A172 (cell line): ENCODE results near the gene CDH24. TPM values are rescaled to one million over a fixed set of nuclear protein-coding genes. Genes with fewer than 3 reads are reported as not detected.
A peak's percentile ranks its signal among the peaks of the same experiment; 100 is the strongest.

Source experiments
- DNase-seq: peaks from one replicate; pipeline ENCODE4 v3.0.0-alpha.2; 2015; ENCODE audit warnings: low spot score
- total RNA-seq: library from RNA; depleted of rRNA; stranded (reverse); fragments of >200 nt; shearing (Covaris generic); gene quantifications from 2 replicates; pipeline ENCODE4 v1.2.3, GENCODE V29; 2014

CDH24 gene
- total RNA-seq, 1 experiment from 2014 or later, result 2.8 TPM

- DNase-seq, result no peak
Measured at GRCh38 chr14:23066368-23066767, 9.0 kb upstream of the CDH24 start.

DNA sequence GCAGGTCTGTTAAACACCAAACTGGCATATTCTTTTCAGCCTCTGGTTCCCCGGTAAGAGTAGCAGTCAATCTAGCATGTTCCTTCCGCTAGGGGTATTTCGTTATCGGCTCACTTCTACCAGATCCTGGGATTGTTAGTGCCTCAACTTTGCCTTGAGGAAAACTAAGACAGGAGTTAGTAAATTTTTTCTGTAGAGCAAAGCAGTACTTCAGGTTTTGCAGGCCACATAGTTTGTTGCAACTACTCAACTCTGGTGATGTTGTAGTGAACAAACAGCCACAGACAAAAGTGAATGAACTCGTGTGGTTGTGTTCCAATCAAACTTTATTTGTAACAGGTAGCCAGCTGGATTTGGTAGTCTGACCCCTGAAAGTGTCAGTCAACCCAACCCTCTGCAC, 6.3 kb upstream of the CDH24 start:
- no peak for DNase-seq

DNA sequence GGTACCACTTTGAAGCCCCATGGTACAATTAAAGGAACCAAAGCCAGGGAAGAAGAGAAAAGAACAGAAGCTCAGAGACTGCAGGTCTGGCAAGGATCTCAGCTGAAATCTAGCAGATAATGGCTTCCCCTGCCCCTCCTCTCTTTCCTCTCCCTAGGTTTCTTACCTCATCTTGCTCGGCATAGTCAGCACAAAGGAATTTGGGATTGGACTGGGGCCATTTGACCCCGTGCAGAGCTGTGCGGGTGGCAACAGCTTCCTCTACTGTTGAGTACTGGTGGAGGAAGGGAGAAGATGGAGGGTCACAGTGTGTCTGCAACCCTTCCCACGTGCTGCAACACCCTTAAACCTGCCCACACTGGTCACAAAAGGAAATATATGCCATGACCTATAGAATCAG, 4.7 kb upstream of the CDH24 start:
- peak; percentile 86 for DNase-seq

DNA sequence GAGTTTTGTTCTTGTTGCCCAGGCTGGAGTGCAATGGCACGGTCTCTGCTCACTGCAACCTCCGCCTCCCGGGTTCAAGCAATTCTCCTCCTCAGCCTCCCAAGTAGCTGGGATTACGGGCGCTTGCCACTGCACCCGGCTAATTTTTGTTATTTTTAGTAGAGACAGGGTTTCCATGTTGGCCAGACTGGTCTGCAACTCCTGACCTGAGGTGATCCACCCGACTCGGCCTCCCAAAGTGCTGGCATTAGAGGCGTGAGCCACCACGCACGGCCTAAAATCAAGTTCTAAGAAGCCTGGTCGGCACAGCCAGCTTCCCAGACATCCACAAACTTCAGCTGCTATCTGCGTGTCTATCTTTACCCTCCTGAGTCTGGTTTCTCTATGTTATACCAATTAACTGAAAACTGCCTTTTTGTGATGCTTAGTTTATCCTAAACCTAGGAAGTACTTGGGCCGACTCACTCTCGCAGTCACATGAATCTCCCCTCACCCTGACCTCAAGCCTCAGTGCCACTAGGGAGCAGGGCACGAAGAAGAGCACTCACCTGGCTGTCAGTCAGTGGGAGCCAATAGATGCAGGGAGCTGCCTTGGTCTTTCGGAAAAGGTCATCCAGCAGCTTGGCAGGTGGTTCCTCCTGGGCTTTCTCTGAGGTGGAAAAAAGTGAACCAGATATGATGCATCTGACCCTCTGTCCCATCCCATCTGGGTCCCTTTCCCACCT, 3.4 kb upstream of the CDH24 start:
- DNase-seq, result no peak

GRCh38 chr14:23058654-23059504, 1.6 kb upstream of the CDH24 start:
- DNase-seq, result no peak

DNA sequence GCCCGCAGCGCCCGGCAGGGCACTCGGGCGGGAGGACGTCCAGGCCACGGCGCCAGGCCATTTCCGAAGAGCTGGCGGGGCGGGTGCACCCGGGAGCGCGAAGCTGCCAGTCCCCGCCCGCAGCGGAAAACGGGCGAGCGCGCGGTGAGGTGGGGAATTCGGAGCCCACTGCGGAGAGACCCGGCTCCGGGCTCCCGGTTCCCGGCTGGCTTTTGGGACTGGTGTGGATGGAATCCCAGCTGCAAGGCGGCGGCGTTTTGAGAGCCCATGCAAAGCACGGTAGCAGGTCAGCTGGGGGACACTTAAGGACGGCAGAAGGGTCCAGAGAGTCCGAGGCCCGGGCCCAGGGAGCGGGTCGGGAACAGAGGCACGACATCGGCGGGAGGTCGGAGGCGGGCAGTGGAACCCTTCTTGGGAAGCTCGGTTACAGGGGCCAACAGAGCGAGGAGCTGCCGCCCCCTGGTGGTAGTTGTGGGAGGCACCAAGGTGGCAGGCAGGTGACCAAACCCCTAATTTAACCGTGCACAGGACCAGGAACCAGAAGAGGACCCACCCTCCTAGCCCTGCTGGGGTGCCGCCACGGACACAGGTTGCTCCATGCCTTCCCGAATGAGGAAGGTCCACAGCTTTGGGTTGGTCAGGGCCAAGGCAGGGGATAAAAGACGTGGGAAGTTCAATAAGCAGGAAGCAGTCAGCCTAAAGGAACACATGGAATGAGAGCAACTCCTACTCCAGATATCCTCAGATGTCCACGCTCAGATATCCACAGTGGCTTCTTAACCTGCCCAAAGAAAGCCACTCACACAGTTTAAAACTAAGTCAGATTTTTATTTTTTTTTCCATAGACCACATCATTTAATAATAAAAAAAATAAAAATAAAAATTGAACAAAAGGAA, 685 bp upstream of the CDH24 start:
- DNase-seq, result peak; percentile 63

DNA sequence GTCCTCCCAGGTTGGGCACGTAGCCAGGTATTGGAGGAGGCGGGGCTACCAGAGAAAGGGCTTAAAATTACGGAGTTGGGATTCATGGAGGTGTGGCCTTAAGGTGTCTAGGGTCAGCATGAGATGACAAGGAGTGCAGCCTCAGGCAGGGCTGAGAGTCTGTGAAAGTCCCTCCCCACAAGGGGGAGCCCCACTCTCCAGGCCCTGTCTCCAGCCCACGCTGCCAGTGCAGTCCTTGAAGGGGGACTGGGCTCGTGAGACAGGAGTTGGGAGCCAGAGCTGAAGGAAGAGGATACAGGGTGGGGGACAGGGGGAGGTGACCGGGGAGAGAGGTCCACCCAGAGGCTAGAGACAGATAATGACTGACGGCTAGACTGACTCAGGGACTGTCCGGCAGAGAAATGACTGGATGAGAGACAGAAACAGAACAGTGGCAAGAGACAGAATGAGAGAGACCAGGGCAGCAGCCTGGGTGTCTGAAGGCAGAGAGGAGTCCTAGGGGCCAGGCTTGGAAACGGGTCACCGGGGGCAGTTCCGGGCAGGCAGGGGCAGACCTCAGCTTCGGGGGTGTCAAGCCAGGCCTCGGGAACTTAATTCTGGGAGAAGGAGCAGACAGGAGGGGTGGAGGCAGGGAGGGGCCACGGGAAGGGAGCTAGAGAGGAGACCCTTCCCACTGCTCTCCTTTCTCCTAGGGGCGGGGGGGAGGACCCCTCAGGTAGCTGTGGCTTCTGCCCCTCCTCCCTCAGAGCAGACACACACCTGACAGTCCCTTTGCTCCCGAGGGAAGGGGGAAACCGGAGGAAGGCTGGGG, 970 bp downstream of the CDH24 start:
- peak; percentile 57 for DNase-seq

DNA sequence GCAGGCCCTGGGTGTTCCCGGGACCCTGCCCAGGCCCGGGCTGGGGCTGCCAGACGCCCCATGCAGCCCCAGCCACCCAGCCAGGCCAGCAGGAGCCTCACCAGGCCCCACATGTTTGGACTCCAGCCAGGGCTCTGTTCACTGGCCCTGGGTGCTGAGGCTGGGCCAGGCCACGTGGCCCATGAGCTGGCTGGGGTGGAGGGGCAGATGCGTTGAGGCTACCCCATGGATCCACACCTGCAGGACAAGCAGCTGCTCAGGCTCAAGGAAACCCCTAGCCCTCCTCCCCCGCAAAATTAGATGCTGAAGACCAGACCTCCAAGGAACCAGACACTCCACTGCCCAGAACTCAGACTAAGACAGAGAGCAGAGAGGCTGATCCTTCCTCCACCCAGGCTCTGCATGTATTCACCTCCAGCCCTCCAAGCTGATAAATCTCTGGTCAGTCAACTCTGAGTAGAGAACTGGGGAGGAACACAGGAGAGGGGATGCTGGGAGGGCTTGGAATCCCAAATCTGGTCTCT, 1.6 kb downstream of the CDH24 start:
- no peak for DNase-seq

DNA sequence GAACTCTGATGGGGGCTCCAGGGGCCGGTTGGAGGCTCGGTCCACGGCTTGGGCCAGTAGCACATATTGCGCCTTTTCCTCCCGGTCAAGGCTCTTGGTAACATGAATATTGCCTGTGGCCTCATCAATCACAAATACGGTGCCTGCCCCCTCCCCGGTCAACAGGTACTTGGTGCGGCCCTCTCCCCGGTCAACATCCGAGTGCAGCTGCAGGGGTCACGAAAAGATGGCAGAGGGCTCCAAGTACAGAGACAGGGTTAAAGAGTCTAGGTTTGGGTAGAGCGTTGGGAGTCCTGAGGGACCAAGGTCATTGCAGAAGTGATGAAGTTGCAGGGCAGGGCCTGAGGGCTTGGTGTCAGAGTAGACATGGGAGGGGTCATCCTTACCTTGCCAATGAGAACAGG, 2.2 kb downstream of the CDH24 start:
- DNase-seq, result no peak

- no peak for DNase-seq
Measured at GRCh38 chr14:23054000-23054811, 3.1 kb downstream of the CDH24 start.

DNA sequence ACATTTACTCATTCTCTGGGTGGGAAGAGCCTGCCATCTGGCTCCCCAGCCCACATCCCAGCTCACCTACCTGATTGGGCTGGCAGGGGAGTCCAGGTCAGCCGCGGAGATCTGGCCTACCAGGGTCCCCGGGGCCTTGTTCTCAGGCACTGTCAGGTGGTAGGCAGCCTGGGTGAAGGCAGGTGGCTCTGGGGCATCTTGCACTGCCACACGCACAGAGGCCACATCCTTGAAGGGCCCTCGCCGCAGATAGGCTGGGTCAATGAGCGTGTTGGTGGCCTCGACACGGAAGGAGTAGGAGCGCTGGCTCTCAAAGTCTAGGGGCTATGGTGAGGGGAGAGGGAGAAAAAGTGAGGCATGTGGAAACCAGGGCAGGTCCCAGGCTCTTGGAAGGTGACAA, 3.9 kb downstream of the CDH24 start:
- no peak for DNase-seq

- no peak for DNase-seq
Measured at GRCh38 chr14:23052671-23053070, 4.6 kb downstream of the CDH24 start.

DNA sequence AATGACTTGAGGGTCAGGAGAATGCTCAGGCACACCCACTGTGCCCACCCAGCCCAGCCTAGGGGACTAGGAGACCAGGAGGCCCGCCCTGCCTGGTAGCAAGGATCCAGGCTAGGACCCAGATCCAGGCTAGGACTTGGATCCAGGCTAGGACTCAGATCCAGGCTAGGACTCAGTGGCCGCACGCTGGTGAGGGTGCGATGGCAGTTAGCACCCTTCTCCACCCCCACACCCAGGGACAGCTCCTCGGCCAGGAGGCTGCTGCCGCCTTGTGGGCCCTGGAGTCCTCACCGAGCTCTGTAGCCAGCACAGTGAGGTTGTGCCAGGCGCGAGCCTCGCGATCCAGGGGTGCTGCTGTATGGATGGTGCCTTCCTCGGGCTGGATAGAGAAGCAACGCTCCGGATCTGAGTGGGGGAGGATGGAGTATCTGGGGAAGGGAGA, 5.1 kb downstream of the CDH24 start:
- no peak for DNase-seq

GRCh38 chr14:23051141-23052057, 5.9 kb downstream of the CDH24 start:
- DNase-seq, result no peak

DNA sequence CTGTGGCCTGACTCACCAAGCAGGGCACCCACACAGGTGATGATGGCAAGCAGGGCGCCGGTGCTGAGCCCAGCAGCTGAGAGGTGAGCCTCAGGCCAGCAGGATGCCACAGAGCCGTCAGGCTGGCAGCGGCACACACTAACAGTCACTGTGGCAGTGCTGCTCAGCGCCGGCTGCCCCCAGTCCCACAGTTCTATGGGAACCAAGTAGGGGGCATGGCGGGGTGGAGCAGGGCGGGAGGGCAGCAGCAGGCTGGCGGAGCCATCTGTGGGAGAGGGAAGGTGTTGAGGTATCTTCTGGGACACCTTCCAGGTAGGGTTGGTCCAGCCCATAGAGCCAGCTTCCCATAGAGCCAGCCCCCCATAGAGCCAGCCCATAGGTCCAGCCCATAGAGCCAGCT, 8.3 kb downstream of the CDH24 start:
- no peak for DNase-seq

- no peak for DNase-seq
Measured at GRCh38 chr14:23047751-23048693, 9.3 kb downstream of the CDH24 start.

DNA sequence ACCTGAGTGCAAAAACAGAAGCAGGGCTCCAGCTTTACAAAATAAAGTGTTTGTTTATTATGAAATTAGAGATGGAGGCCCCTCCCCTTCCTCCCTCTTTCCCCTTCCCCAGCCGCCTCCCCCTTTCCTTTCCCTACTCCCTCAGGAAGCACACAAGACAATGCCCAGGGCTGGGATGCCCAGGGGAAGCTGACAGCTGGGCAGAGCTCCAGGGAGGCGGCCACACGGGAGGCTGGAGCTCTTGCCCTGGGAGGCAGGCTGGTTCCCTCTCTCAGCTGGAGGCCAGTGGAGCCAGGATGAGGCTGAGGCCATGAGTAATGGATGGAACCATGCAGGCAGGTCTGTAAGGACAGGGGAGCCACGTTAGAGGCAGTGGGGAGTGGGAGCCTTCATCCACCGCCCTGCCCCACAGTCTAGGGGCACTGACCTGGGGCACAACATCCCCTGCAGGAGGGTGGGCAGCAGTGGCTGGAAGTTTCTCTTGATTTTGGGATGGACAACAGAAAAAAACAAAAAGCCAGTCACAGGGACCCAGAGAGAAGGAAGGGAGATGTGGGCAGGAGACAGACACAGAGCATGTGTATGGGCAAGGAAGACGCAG, 10.2 kb downstream of the CDH24 start:
- DNase-seq, result no peak
